Measurements from ENCODE around the gene DOCK8.

- TF ChIP-seq CTCF (conservative IDR thresholded peaks at IDR 0.05; ENCODE audit: low read depth, low read length) (no peak), RFX5 (IDR thresholded peaks at IDR 0.05; ENCODE audit: low read depth, low read length) (no peak), BHLHE40 (IDR thresholded peaks at IDR 0.05; ENCODE audit: low read depth, low read length) (no peak), RAD21 (IDR thresholded peaks at IDR 0.05; ENCODE audit: low read length) (no peak), ELK1 (IDR thresholded peaks at IDR 0.05; ENCODE audit: borderline replicate concordance, low read depth, low read length) (no peak), POLR2A (IDR thresholded peaks at IDR 0.05; ENCODE audit: low read depth, low read length) (no peak), RCOR1 (IDR thresholded peaks at IDR 0.05; ENCODE audit: insufficient replicate concordance, low read length) (no peak), MAFK (IDR thresholded peaks at IDR 0.05; ENCODE audit: low read depth, low read length) (no peak), USF2 (IDR thresholded peaks at IDR 0.05; ENCODE audit: low read depth, low read length) (no peak), MXI1 (IDR thresholded peaks at IDR 0.05; ENCODE audit: borderline replicate concordance, low read depth, low read length) (no peak), FOS (IDR thresholded peaks at IDR 0.05; ENCODE audit: low read depth, low read length) (no peak), NFE2L2 (IDR thresholded peaks at IDR 0.05; ENCODE audit: low read depth, low read length) (no peak), CEBPB (IDR thresholded peaks at IDR 0.05; ENCODE audit: low read depth, low read length) (no peak)
Measured at GRCh38 chr9:336039-336438, 121.4 kb downstream of the DOCK8 start.
